Adrenal gland (tissue), 5 donors: ENCODE results near the gene TP53BP2.

Experiments
- POLR2A ChIP-seq, 2 donors: fragments of 450-650 bp; IDR thresholded peaks; one replicate each; pipeline ENCODE4 v1.6.1; 2017; ENCODE audit warnings: antibody characterized with exemption in 2 of 2, mild to moderate bottlenecking in 2 of 2, moderate library complexity in 1 of 2
- TF ChIP-seq, protein P1 (sequence below), 6 experiments: fragments of 450-650 bp in 4 of 6; fragments of 200-600 bp in 2 of 6; sonication (generic) in 1 of 6; IDR thresholded peaks; 1 replicate in 5 of 6; 2 replicates in 1 of 6; pipeline versions ENCODE4 v1.5.1 to v1.8.0; 2016 to 2021; ENCODE audit warnings: antibody characterized with exemption in 6 of 6, mild to moderate bottlenecking in 2 of 6, moderate library complexity in 1 of 6
- donor health status: DM: no; HTN: no; CAD: no.

DNA sequence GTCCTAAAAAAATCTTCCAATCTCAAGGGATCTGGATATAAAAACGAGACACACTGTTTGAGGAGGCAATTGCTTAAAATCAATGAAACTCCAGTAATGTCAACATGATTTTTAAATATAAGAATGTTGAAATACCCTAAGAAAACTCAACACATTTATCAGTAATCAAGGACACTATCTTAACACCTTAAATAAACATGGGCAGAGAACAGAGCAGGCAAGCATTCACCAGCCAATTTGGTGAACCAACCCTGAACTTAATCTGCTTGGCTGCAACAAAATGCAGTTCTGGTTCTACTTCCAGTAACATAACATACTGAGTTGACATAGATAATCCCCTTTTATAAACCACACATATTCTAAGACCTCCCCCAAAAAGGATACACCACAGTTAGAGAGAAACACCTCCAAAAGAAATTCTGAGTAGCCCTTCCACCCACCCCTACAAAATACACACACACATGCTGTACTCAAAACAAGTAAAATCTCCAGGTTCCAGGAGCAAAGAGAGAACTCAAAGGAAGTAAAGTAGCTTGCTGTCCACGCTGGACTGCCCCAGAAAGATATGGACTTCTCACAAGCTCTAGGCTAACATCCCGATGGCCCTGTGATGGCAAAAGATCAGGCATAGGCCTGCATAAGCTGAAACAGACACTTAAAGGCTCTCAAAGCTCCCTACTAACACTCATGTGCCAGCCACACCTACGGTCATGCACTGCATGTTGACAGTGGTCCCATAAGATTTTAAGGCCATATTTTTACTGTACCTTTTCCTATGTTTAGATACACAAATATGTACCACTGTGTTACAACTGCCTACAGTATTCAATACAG, 30.5 kb downstream of the TP53BP2 start:
- TF ChIP-seq POLR2A (IDR thresholded peaks at IDR 0.05) = no peak
- TF ChIP-seq, protein P1, sequence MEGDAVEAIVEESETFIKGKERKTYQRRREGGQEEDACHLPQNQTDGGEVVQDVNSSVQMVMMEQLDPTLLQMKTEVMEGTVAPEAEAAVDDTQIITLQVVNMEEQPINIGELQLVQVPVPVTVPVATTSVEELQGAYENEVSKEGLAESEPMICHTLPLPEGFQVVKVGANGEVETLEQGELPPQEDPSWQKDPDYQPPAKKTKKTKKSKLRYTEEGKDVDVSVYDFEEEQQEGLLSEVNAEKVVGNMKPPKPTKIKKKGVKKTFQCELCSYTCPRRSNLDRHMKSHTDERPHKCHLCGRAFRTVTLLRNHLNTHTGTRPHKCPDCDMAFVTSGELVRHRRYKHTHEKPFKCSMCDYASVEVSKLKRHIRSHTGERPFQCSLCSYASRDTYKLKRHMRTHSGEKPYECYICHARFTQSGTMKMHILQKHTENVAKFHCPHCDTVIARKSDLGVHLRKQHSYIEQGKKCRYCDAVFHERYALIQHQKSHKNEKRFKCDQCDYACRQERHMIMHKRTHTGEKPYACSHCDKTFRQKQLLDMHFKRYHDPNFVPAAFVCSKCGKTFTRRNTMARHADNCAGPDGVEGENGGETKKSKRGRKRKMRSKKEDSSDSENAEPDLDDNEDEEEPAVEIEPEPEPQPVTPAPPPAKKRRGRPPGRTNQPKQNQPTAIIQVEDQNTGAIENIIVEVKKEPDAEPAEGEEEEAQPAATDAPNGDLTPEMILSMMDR (IDR thresholded peaks at IDR 0.05) = no peak
